IPS-NIHi7 (cell line): ENCODE results near the gene KCTD14.
"Not testable (repeated sequence)": the region's sequence is repeated elsewhere in the genome, so short reads cannot be mapped to it uniquely, and the experiment has no call there.

ENCODE experiments used
- DNase-seq: peaks from one replicate; pipeline ENCODE4 v3.0.0; 2012; ENCODE audit warnings: mixed read lengths; ENCODE audit errors: extremely low spot score

Gene KCTD14

DNA sequence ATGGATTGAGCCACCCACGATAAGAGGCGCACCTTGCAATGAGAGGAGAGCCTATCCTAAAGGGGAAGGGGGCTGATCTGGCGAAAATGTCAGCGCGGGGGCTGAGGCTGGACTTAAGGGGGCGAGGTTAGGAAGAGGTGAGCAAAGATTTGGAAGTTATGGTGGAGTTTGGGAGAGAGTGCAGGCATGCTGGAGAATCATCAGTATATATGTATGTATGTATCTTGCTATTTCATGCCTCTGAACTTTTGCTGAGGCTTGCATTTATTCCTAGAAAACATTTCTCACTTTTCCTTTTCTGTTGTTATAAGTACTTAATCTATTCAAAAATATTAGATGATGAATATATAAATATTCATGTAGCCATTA, 23.4 kb upstream of the KCTD14 start:
- no peak for DNase-seq

DNA sequence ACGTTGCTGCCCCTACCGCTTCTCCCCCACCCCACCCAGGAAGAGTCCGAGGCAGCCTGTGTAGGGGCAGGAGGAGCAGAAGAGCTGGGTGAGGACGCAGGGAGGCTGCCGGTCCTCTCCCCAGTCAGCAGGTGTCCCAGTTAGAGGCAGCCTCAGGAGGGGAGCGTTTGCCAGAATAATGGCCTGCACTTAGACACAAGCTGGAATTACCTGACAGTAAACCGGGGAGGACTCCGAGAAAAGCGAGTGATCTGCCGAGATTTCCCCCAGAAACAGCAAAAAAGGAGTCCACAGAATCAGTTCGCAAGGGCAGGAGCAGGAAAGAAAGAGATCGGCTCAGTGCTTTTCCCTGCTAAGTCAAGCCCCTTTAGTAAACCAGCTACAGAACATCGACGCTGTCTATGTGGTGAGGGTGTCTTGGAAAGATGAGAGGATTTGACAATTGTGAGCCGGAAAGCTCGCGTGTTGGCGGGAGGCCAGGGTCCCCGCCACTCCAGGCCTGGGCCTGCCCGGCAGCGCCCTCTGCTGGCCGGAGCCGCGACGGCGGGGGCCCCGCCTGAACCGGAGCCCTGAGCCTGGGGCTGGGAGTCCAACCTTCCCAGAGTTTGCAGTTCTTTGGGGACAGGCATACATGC, 22.9 kb upstream of the KCTD14 start:
- DNase-seq: peak; percentile 90

DNA sequence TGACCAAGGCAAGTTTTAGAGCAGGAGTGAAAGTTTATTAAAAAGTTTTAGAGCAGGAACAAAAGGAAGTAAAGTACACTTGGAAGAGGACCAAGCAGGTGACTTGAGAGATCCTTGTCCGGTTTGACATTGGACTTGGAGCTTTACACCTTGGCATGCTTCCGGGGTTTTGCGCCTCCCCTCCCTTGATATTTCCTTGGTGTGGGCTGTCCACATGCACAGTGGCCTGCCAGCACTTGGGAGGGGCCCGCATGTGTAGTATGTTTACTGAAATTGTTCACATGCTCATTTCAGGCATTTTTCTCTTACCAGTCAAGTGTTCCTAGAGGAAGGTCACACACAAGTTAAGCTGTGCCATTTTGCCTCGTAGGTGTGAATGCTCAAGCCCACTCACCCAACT, 21.6 kb upstream of the KCTD14 start:
- DNase-seq: no peak

DNA sequence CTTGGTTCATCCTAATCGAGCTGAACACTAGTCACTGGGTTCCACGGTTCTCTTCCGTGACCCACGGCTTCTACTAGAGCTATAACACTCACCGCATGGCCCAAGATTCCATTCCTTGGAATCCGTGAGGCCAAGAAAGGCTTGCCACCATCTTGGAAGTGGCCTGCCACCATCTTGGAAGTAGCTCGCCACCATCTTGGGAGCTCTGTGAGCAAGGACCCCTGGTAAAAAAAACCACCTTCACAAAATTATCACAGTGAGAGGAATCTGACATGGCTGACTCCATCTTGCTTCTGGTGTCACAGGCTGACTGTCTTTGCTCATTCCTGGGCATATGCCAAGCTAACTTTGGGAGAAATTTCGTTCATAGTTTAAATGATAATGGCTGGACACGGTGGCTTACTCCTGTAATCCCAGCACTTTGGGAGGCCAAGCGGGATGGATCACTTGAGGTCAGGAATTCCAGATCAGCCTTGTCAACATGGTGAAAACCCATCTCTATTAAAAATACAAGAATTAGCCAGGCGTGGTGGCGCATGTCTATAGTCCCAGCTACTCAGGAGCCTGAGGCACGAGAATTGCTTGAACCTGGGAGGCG, 18.9 kb upstream of the KCTD14 start:
- DNase-seq: no peak

DNA sequence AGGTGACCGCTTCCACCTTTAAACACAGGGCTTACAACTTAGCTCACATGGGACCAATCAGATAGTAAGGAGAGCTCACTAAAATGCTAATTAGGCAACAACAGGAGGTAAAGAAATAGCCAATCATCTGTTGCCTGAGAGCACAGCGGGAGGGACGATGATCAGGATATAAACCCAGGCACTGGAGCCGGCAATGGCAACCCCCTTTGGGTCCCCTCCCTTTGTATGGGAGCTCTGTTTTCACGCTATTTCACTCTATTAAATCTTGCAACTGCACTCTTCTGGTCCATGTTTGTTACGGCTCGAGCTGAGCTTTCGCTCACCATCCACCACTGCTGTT, 18.3 kb upstream of the KCTD14 start:
- not testable (repeated sequence) for DNase-seq

DNA sequence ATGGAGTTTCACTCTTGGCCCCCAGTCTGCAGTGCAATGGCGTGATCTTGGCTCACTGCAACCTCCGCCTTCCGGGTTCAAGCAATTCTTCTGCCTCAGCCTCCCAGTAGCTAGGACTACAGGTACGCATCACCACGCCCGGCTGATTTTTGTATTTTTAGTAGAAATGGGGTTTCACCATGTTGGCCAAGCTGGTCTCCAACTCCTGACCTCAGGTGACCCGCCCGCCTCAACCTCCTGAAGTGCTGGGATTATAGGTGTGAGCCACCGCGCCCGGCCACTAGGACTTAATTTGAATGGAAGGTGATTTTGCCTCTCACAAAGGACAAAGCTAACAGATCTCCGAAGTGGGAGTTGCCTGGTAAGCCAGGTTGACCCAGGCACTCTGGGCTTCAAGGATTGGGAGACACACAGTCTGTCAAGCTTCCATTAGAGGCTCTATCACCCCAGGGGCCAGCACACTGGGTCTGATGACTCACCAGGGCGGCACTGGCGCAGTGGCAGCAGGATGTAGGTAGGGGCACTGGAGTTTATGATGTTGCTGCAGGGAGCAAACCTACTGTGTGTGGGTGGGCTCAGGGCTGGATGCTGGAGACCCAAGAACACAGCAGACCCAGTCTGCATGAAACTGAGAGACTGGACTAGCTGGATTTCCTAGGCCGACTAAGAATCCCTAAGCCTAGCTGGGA, 17.8 kb upstream of the KCTD14 start:
- DNase-seq: peak; percentile 49

DNA sequence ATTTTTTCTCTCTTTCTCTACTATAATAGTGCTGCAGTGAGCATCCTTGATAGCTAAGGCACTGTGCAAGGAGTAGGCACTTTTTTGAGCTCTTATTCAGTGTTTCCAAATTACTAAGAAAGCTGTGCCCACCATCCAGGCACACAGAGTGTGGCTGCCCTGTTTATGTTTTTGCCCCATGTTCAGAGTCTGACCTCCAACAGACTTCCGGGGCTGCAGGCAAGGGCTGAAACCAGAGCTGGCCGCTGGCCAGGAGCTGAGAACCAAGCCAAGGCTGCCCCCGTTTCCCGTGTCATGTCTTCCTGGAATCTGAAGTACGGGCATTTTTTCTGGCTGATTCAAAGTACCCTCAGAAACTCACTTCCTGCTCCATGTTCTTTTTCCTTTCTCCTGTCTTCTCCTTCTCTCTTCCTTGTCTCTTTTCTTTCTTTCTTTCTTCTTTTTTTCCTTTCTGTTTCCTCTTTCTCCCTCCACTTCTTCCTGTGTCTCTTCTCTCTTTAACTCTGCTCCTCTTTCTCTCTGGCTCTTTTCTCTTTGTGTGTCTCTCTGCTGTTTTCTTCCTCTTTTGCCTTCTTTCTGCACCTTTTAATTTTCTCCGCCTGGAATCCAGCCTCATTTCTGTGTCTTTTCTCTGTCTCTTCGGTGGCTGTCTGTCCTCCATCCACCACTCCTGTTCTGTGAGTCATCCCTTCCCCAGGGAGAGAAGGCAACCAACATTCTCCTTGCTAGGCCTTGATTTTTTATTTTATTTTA, 17.0 kb upstream of the KCTD14 start:
- no peak for DNase-seq

DNA sequence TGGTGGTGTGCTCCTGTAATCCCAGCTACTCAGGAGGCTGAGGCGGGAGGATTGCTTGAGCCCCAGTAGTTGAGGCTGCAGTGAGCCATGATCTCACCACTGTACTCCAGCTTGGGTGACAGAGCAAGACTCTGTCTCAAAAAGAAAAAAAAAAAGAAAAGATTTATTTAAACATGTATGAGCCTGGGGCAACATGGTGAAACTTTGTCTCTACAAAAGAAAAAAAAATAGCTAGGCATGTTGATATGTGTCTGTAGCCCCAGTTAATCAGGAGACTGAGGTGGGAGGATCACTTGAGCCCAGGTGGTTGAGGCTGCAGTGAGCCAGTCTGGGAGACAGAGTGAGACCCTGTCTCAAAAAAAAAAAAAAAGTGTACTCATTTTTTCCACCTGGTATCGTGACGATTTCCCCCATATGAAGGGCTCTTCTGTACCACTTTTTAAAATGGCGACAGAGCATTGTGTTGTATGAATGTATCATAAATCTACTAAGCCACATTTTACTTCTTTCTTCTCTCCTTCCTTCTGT, 16.4 kb upstream of the KCTD14 start:
- no peak for DNase-seq

DNA sequence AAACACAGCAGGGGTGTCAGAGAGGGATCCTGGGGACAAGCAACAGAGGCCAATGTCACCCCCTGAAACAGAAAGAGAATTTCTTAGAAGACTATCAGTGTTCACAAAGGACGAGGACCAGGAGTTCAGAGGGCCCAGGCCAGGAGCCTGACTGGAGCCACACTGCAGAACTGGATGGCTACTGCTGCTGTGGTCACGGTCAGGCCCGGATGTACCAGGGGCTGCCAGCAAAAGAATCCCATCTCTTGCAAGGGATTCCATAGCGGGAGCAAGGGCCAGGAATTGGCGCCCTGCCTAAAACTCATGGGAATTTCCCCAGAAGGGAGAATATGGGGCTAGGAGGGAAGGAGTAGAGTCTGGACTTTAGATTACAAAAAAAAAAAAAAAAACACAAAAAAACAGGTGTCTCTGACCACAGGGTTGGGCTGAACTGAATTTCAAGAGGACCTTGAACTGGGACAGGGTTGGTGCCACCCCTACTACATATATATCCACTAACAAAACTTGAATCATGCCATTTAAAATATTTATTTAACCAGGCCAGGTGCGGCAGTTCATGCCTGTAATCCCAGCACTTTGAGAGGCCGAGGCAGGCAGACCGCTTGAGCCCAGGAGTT, 15.7 kb upstream of the KCTD14 start:
- no peak for DNase-seq

DNA sequence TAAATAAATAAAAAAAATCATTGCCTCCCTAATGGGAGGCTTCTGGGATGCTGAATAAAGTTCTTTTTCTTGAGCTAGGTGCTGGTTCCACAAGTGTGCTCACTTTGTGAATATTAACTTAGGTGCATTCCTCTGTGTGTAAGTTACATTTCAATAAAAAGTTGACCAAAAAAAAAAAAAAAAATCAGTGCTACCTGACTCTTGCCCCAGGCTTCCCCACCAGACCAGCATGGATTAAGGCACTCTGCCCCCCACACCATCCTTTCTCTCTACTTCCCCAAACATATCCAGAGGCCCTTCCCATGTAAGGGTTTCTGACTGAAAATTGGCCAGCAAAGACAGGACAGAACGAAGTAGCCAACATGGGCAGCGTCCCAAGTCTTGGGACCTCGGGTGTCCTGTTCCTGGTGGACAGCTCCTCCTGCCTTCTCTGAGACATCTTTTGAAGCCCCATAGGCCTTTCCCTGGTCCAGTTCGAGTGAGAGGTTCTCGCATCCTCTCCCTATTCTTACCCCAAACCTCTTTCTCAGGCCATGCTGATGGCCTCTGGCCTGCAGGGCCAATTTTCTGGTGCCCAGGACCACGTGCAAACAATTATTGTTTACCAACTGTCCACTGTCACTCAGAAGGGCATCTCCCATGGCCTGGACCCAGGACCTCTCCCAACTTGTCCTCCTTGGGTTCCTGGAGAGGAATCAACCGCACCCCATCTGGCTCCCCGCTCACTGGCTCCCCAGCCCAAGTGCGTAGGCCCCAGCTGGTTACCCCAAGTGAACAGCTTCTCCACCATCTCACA, 14.9 kb upstream of the KCTD14 start:
- DNase-seq: no peak

DNA sequence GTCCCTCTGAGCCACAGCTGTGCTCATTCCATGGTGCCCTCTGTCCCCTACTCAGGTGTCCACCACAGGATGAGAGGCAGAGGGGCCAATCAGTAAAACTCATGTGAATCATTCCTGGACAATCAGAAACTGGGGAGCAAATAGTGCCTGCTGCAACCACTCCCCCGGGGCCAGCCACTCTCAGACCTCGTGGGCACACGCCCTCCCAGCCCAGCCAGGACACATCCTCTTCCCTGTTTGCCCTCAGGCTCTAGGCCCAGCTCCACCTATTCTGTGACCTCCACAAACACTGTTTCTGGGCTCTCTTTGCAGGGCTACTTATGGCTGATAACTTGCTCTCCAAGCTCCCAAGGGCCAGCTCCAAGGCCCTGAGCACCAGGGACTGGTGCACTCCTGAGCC, 14.0 kb upstream of the KCTD14 start:
- DNase-seq: no peak

DNA sequence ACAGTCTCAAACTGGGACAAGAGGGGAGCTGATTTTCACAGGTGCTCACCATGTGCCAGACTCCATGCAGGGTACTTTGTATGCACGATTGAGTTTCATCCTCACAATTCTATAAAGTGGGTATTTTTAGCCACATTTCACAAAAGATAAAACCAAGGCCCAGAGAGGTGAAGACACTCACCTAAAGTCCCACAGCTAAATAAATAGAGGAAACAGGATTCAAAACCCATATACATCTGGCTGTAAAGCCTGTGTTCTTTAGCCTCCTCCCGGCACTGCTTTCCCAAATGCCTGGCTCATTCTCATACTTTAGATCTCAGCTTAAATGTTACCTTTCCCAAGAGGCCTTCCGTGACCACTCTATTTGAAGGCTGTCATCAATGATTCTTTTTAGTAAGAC, 13.2 kb upstream of the KCTD14 start:
- no peak for DNase-seq

DNA sequence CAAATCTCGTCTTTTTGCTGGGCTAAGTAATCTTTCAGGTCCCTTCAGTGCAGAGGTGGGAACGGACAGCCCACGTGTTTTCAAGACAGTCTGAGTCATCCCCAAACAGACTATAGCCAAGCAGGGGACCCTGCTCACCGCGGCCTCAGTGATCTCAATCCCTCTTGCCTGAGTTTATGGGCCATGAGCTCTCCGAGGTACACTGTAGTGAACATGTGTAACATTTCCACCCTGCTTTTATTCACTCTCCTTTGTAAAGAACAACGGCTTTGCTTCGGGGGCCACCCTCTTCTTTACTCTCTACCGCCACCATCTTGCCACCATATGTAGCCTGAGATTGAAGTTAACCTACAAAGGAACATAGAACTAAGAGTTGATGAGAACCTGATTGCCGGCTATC, 11.5 kb upstream of the KCTD14 start:
- DNase-seq: no peak

DNA sequence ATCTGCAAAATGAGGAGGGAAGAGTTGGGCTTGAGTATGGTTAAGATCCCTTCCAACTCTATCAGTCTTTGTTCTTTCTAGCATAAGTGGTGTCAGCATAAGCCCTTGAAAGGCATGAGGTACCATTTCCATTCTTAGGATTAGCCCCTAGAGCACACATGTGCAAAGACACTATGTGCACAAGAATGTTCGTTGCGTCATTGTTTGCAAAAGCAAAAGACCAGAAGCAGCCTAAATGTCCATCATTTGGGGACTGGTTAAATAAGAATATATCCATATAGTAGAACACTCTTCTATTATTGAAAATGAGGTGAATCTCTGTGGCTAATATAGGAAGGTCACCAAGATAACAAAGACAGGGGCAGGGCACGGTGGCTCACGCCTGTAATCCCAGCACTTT, 10.0 kb upstream of the KCTD14 start:
- no peak for DNase-seq

DNA sequence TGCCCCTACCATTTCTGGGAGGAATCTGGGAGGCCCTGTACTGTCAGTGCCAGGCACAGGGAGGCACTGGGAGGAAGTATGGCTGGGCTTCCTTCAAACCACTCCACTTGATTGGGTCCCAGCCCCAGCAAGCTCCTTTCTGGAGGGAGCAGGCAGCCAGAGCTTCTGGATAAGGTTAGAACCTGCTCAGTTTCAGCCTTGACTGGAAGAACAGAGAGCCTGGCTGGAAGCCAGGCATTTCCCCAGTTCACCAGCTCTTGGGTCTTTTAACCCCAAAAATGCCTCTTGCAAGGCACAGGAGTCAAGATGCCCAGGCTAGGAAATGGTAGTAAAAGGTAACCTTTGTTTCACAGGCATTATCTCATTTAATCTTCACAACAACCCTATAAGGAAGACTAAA, 9.0 kb upstream of the KCTD14 start:
- DNase-seq: no peak

DNA sequence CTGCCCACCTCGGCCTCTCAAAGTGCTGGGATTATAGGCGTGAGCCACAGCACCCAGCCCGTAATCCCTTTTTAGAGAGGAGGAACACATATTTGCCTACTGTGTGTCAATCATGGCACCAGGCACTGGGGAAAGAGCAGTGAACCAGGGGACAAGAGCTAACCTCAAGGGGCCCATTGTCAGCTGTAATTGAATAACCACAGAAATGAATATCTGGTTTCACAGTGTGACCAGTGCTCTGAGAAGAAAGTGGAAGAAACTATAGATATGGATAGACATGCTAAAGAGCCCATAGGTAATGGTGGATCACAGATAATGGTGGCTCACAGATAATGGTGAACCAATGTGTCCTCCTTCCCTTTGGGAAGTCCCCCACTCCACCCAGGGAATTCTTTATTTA, 8.6 kb upstream of the KCTD14 start:
- no peak for DNase-seq

DNA sequence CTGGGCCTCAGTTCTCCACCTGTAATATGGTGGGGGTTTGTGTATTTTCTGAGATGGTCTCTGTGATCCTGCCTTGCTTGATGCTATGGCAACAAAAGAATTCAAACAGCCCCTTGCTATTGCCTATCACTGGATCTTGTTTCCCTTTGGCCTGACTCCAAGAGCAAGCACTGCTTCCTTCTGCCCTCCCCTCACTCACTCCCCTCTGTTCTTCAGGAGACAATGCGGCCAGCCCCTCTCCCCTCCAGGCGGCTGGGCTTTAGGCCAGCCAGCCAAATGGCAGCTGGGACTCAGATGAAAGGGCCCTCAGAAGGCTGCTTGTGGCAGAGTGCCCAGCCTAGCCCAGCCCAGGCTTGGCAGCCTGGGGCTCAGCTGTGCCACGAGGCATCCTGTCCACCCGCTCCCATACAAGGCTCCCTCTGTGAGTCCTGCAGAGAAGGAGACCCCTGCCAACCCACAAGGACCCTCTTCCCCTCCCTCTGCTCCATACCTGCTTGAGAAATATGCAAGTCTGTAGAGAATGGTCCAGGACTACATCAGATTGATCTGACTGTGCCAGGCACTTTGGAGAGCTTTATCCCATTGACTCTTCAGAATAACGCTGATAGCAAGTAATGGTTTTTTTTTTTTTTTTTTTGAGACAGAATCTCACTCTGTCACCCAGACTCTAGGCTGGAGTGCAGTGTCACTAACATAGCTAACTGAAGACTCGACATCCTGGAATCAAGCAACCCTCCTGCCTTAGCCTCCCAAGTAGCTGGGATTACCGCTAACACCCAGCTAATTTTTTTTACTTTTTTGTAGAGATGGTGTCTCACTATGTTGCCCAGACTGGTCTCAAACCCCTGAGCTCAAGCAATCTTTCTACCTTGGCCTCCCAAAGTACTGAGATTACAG, 7.6 kb upstream of the KCTD14 start:
- no peak for DNase-seq

DNA sequence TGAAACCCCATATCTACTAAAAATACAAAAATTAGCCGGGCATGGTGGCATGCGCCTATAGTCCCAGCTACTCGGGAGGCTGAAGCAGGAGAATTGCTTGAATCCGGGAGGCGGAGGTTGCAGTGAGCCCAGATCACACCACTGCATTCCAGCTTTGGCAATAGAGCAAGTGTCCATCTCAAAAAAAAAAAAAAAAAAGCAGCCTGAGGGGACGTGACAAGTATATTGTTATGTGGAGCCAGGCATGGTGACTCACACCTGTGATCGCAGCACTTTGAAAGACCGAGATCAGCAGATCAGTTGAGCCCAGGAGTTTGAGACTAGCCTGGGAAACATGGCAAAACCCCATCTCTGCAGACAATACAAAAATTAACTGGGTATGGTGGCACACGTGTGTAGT, 5.3 kb upstream of the KCTD14 start:
- not testable (repeated sequence) for DNase-seq

DNA sequence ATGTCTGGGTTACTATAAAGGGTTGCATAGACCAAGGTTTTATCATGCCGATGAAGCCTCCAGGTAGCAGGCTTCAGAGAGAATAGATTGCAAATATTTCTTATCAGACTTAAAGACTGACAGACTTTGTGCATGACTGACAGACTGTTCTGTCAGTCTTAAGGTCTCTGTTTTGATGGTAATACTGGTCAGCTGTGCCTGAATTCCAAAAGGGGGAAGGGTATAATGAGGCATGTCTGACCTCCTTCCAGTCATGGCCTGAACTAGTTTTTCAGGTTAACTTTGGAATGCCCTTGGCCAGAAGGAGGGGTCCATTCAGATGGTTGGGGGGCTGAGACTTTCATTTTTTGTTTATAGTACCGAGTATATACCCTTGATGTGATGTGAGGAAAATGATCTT, 4.7 kb upstream of the KCTD14 start:
- no peak for DNase-seq

DNA sequence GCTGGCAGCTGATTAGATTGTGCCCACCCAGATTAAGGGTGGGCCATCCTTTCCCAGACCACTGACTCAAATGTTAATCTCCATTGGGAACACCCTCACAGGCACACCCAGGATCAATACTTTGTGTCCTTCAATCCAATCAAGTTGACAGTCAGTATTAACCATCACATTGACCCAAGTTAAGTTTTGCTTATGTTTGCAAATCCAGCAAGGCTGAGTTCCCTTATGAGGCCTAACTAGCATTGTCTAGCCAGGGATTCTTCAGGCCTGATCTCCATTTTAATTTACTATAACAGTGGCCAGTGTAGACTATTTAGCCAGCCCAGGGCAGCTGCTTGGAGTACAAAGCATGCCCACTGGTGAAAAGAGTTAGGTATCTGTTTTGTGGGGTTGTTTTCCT, 2.3 kb upstream of the KCTD14 start:
- no peak for DNase-seq
